A549 treated with dexamethasone at 1 μM for 4 hours (cell line): ENCODE measurements around the gene HPD. TPM values are rescaled to one million over a fixed set of nuclear protein-coding genes. Genes with fewer than 3 reads are reported as not detected.

Experiments used
- total RNA-seq: library from RNA; stranded (reverse); fragments of 200-300 nt; extraction: Qiagen RNA extraction; gene quantifications from 5 replicates; pipeline ENCODE4 v1.2.3, GENCODE V29; 2022

HPD gene
- 1.4 to 2.7 TPM (median 2.2 TPM) in 5 replicates for total RNA-seq

DNA sequence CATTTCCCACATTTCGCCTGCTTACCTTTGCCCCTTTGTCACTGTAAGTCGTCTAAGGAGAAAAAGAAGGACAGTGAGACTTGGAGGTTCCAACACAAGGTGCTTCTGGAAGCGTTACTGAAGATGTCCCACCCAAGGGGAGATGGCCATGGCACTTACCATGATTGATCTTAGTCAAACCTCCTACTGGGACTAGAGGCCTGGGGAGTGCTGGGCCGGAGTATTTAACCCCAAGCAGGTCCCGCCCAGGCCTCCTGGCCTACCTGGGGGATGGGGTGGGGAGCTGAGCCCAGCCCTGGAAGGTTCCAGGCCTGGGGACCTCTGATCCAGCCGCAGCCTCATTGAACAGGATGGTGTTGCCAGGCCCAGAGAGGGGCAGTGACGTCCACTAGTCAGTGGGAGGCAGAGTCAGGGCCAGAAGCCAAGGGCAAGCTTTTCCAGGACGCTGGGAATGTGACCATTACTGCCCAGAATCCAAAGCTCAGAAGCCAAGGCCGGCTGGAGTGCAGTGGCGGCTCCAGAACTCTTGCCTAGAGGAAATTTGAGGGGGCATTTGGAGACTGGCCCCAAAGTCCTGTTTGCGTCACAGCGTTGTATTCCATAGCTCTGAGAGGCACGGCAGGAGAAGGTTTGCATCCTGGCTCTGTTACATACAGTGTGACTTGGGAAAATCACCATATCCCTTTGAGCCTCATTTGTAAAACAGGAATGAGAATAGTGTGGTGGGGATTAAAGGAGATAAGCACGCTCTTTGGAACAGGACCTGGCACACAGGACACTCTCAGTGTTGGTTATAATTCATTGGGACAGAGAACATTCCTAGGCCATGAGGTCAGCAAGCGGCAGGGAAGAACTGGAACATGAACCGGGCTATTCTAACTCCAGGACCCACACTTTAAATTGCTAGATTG, at the start of gene HPD:
TSS of gene HPD (minus strand) at position 198 of the 911 bp plus-strand sequence. CDS start at position 162, 36 bp downstream.

DNA sequence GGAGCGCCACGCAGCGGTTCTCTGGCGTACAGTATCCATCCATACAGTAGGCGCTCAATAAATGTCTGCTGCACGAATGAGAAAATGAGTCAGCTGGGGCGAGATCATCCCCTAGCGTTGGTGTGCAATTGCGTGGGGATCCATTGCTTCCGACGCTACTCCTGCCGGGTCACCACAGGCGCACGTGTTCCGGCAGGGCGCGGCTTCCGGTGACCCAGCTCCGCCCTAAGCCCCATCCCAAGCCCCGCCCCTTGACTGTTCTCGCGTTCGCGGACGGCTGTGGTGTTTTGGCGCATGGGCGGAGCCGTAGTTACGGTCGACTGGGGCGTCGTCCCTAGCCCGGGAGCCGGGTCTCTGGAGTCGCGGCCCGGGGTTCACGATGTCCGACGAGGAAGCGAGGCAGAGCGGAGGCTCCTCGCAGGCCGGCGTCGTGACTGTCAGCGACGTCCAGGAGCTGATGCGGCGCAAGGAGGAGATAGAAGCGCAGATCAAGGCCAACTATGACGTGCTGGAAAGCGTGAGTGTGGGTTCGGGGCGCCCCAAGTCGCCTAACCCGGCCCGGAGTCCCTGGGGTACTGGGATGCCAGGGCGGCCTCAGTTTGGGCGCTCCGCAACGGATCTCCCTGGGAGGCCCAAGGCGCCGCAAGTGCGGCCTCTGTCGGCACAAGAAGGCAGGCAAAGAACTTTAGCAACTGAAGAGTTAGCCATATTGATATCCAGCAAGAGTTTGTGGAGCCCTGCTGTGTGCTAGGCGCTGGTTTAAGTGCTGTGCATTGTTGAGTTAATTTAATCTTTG, 30.0 kb upstream of the HPD start, which contains the start of gene PSMD9:
TSS of gene PSMD9 (plus strand) at position 313 of the 796 bp plus-strand sequence. CDS start at position 380, 67 bp downstream.

DNA sequence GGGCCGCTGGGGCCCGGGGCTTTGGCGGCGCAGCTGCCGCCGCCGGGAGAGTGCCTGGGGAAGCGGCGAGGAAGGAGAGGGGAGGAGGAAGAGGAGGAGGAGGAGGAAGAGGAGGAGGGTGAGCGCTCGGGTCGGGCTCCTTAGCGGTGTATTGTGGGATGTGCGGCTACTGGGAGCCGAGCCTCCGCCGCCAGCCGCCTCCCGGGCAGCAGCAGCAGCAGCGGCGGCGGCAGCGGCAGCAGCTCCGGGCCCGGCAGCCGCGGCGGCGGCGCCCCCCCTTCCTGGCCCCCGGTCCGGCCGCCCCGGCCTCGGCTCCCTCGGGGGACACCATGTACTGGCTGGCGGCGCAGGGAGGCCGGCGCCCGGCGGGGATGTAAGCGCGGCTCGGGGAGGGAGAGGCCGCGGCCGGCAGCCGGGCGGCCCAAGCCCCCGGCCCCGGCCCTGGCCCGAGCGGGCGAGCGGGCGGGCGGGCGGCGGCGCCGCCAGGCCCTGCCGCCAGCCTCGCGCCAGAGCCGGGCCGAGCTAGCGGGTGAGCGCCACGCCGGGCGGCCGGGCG, 54.7 kb downstream of the HPD start, which contains the start of gene SETD1B:
TSS of gene SETD1B (plus strand) at position 149 of the 556 bp plus-strand sequence. CDS start 729 bp downstream, outside the sequence.

DNA sequence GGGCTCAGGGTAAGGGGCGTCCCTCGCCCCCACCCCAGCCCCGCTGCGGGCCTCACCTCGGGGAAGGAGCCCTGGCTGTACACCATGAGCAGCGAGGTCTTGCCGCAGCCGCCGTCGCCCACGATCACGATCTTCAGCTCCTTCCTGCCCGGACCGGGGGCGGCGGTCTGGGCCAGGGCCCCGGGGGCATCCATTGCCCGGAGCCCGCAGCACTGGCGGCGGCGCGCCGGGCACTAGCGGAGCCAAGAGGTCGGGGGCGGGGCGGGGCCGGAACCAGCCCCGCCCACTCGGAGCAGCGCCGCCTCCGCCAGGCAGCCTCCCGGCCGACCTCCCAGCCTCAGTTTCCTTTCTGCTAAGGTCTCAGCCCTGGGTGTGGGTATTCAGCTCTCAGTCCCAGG, 65.2 kb downstream of the HPD start, which contains the start of gene RHOF:
TSS of gene RHOF (minus strand) at position 249 of the 398 bp plus-strand sequence. CDS start at position 194, 55 bp downstream.

Other genes starting within 250 kb of the HPD start
- 21.0 to 34.2 TPM (median 32.3 TPM) in 5 replicates for gene ORAI1, start 232.3 kb downstream of the HPD start, total RNA-seq
- gene MORN3, start 189.2 kb downstream of the HPD start, total RNA-seq = 0.25 to 0.65 TPM (median 0.33 TPM) in 5 replicates
- 11.2 to 23.3 TPM (median 19.8 TPM) in 5 replicates for gene TMEM120B, start 146.1 kb downstream of the HPD start, total RNA-seq
- 62.8 to 84.5 TPM (median 81.9 TPM) in 5 replicates for gene RHOF, start 65.2 kb downstream of the HPD start, total RNA-seq
- 7.2 to 16.5 TPM (median 14.5 TPM) in 5 replicates for gene SETD1B, start 54.9 kb downstream of the HPD start, total RNA-seq
- gene PSMD9, start 29.9 kb upstream of the HPD start, total RNA-seq = 102 to 166 TPM (median 119 TPM) in 5 replicates
- gene CFAP251, start 59.7 kb upstream of the HPD start, total RNA-seq = 1.1 to 1.5 TPM (median 1.3 TPM) in 5 replicates
- 8.5 to 11.4 TPM (median 10.3 TPM) in 5 replicates for gene BCL7A, start 163.0 kb upstream of the HPD start, total RNA-seq
- gene MLXIP, start 219.9 kb upstream of the HPD start, total RNA-seq = 24.6 to 56.2 TPM (median 50.9 TPM) in 5 replicates